Liver (tissue), 9 donors: ENCODE measurements around the gene ZNF423. TPM values are rescaled to one million over a fixed set of nuclear protein-coding genes. Genes with fewer than 3 reads are reported as not detected.

ENCODE experiments used
- DNase-seq: peaks from one replicate; pipeline ENCODE4 v3.0.0-alpha.2; 2017; ENCODE audit warnings: low spot score
- H3K27ac ChIP-seq, 2 donors: one replicate each; pipeline ENCODE4 v1.7.0; 2013; ENCODE audit warnings: inconsistent platforms in 2 of 2, low read length in 2 of 2, control low read depth in 1 of 2, low read depth in 1 of 2, mild to moderate bottlenecking in 1 of 2
- H3K27me3 ChIP-seq, 4 donors: one replicate each; pipeline versions ENCODE4 v1.6.1 to v1.7.0; 2013; ENCODE audit warnings: low read length in 3 of 4, inconsistent platforms in 1 of 4, mild to moderate bottlenecking in 1 of 4, moderate library complexity in 1 of 4; ENCODE audit not compliant: control insufficient read depth in 4 of 4, insufficient read depth in 4 of 4
- H3K36me3 ChIP-seq, 4 donors: one replicate each; pipeline versions ENCODE4 v1.6.1 to v1.7.0; 2013; ENCODE audit warnings: low read length in 3 of 4, mild to moderate bottlenecking in 3 of 4, low read depth in 1 of 4, moderate library complexity in 1 of 4; ENCODE audit not compliant: control insufficient read depth in 4 of 4, insufficient read depth in 3 of 4
- H3K4me1 ChIP-seq, 4 donors: one replicate each; pipeline versions ENCODE4 v1.6.1 to v1.7.0; 2013; ENCODE audit warnings: low read length in 3 of 4, mild to moderate bottlenecking in 3 of 4, moderate library complexity in 1 of 4; ENCODE audit not compliant: control insufficient read depth in 4 of 4, insufficient read depth in 4 of 4
- H3K4me3 ChIP-seq, 3 donors: one replicate each; pipeline versions ENCODE4 v1.6.1 to v1.7.0; 2013; ENCODE audit warnings: low read length in 3 of 3, control low read depth in 1 of 3, low read depth in 1 of 3, mild to moderate bottlenecking in 1 of 3
- H3K9ac ChIP-seq, 2 donors: one replicate each; pipeline ENCODE4 v1.7.0; 2013; ENCODE audit warnings: low read length in 2 of 2, mild to moderate bottlenecking in 2 of 2, moderate library complexity in 2 of 2, control low read depth in 1 of 2, low read depth in 1 of 2
- H3K9me3 ChIP-seq, 4 donors: one replicate each; pipeline versions ENCODE4 v1.6.1 to v1.7.0; 2013; ENCODE audit warnings: low read length in 3 of 4; ENCODE audit not compliant: control insufficient read depth in 4 of 4
- ATF3 ChIP-seq: IDR thresholded peaks from 2 replicates; pipeline ENCODE4 v1.6.1; 2016; ENCODE audit warnings: antibody characterized with exemption
- EGR1 ChIP-seq, 2 donors: IDR thresholded peaks; 2 replicates each; pipeline ENCODE4 v1.6.1; 2016 to 2018; ENCODE audit warnings: antibody characterized with exemption in 2 of 2, low read depth in 2 of 2
- FOXA1 ChIP-seq: IDR thresholded peaks from 2 replicates; pipeline ENCODE4 v1.6.1; 2016; ENCODE audit warnings: antibody characterized with exemption
- FOXA2 ChIP-seq: IDR thresholded peaks from 2 replicates; pipeline ENCODE4 v1.6.1; 2016; ENCODE audit warnings: antibody characterized with exemption
- GABPA ChIP-seq, 2 donors: IDR thresholded peaks in 1 of 2; conservative IDR thresholded peaks in 1 of 2; 2 replicates each; pipeline ENCODE4 v1.6.1; 2016; ENCODE audit warnings: antibody characterized with exemption in 2 of 2, mild to moderate bottlenecking in 1 of 2, moderate library complexity in 1 of 2
- HNF4G ChIP-seq: IDR thresholded peaks from 2 replicates; pipeline ENCODE4 v1.6.1; 2016; ENCODE audit warnings: antibody characterized with exemption
- JUND ChIP-seq, 2 donors: IDR thresholded peaks; 2 replicates each; pipeline ENCODE4 v1.6.1; 2016; ENCODE audit warnings: antibody characterized with exemption in 2 of 2
- MAX ChIP-seq: IDR thresholded peaks from 2 replicates; pipeline ENCODE4 v1.6.1; 2016; ENCODE audit warnings: antibody characterized with exemption
- NR2F2 ChIP-seq: IDR thresholded peaks from 2 replicates; pipeline ENCODE4 v1.6.1; 2016; ENCODE audit warnings: antibody characterized with exemption
- RAD21 ChIP-seq, 2 donors: IDR thresholded peaks; 2 replicates each; pipeline ENCODE4 v1.6.1; 2016; ENCODE audit warnings: antibody characterized with exemption in 2 of 2, mild to moderate bottlenecking in 2 of 2
- REST ChIP-seq: IDR thresholded peaks from 2 replicates; pipeline ENCODE4 v1.6.1; 2016; ENCODE audit warnings: antibody characterized with exemption, mild to moderate bottlenecking
- RXRA ChIP-seq, 2 donors: IDR thresholded peaks; 2 replicates each; pipeline ENCODE4 v1.6.1; 2017 to 2018; ENCODE audit warnings: antibody characterized with exemption in 2 of 2, mild to moderate bottlenecking in 1 of 2
- SP1 ChIP-seq: IDR thresholded peaks from 2 replicates; pipeline ENCODE4 v1.6.1; 2018; ENCODE audit warnings: antibody characterized with exemption, mild to moderate bottlenecking
- TAF1 ChIP-seq: conservative IDR thresholded peaks from 2 replicates; pipeline ENCODE4 v1.6.1; 2016; ENCODE audit warnings: antibody characterized with exemption, mild to moderate bottlenecking
- YY1 ChIP-seq: IDR thresholded peaks from 2 replicates; pipeline ENCODE4 v1.6.1; 2016; ENCODE audit warnings: antibody characterized with exemption, mild to moderate bottlenecking
- WGBS: extraction: QIAGEN DNeasy Blood & Tissue Kit; methylation state at CpG from one replicate; pipeline ENCODE4 v1.1.7; 2013; 5-methylcytosine and 5-hydroxymethylcytosine counted together
- polyA plus RNA-seq, 2 donors: library from polyadenylated mRNA; stranded (reverse) in 1 of 2; unstranded in 1 of 2; fragments of 200-250 nt in 1 of 2; fragments of >200 nt in 1 of 2; fragmentation: Nextera tagmentation in 1 of 2; extraction: Ambion mirVana in 1 of 2; gene quantifications; one replicate each; pipeline versions ENCODE4 v1.2.1 to v1.2.3, GENCODE V29; 2013 to 2015
- total RNA-seq, 2 donors: library from RNA; depleted of rRNA; stranded (reverse); fragments of >200 nt; gene quantifications; one replicate each; pipeline ENCODE4 v1.2.3, GENCODE V29; 2014
- TF ChIP-seq, protein P1 (sequence below): fragments of 150-350 bp; IDR thresholded peaks from 2 replicates; pipeline ENCODE4 v1.5.1; 2017; ENCODE audit warnings: improper control_type of control experiment, low read depth, low read length; ENCODE audit not compliant: missing input control
- donor health status: healthy.
- donor health status: healthy.
- donor health status: healthy.
- donor health status: healthy.
- donor health status: healthy.

The ZNF423 gene
- total and polyA plus RNA-seq, 4 donors: 0.24 to 1.6 (median 0.39) TPM

DNA sequence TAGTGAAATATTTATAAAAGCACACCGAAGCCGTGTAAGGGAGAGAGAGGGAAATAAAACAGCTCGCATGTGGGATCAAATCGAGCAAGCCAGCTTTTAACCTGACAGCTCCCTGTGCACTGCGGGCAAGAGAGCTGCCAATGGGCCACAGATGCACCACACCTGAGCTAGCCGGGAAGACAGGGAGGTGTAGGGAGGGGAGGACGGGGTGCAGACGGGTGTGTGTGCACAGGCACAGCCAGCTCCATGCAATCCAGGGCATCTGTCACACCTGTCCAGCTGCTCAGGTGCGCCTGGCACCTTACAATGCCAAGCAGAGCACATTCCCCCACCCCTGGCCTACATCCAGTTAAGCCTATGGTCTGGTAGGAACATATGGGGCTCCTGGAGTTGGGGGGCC, 412.3 kb downstream of the ZNF423 start:
- Histone ChIP-seq H3K27ac (no peak overlapping the region), H3K27me3 (no peaks in the 10 kb centered on the region), H3K36me3 (no peaks in the 10 kb centered on the region), H3K4me1 (peaks cover 0 to 7% (median 3%) of the 10 kb centered on the region in 4 donors), H3K9me3 (no peaks in the 10 kb centered on the region), H3K9ac (no peak overlapping the region), H3K4me3 (no peak overlapping the region)
- DNase-seq: no peak
- 90% methylated on average over 9 of the region's 9 CpGs for WGBS
- TF ChIP-seq REST (no peak), GABPA (IDR thresholded peaks at IDR 0.05 in 1 of 2, conservative IDR thresholded peaks at IDR 0.05 in 1 of 2) (no peak), SP1 (no peak), RAD21 (IDR thresholded peaks at IDR 0.05) (no peak), YY1 (no peak), FOXA2 (no peak), JUND (IDR thresholded peaks at IDR 0.05) (no peak), RXRA (IDR thresholded peaks at IDR 0.05) (no peak), FOXA1 (no peak), MAX (no peak), HNF4G (no peak), NR2F2 (no peak)
- TF ChIP-seq, protein P1, sequence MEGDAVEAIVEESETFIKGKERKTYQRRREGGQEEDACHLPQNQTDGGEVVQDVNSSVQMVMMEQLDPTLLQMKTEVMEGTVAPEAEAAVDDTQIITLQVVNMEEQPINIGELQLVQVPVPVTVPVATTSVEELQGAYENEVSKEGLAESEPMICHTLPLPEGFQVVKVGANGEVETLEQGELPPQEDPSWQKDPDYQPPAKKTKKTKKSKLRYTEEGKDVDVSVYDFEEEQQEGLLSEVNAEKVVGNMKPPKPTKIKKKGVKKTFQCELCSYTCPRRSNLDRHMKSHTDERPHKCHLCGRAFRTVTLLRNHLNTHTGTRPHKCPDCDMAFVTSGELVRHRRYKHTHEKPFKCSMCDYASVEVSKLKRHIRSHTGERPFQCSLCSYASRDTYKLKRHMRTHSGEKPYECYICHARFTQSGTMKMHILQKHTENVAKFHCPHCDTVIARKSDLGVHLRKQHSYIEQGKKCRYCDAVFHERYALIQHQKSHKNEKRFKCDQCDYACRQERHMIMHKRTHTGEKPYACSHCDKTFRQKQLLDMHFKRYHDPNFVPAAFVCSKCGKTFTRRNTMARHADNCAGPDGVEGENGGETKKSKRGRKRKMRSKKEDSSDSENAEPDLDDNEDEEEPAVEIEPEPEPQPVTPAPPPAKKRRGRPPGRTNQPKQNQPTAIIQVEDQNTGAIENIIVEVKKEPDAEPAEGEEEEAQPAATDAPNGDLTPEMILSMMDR: no peak

DNA sequence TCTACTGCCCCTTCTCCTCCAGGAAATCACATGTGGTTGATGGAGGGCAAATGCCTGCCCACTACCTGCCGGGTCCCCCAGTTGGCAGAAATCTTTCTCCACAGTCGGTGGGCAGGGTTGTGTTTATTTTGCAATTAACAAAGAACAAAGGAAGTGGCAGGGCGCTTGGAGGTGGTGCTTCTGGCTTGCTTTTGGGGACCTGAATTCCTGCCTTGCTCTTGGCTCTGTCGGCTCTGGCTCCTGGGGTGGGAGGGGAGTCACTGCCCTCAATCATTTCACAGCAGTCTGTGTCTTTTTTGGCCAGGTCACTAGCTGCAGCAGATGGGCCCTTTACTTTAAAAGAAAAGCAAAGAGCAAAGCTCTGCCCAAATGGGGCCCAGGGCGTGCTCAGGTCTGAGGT, 413.1 kb downstream of the ZNF423 start:
- Histone ChIP-seq H3K36me3 (no peaks in the 10 kb centered on the region), H3K9me3 (no peaks in the 10 kb centered on the region), H3K9ac (no peak overlapping the region), H3K4me3 (no peak overlapping the region), H3K4me1 (peaks cover 0 to 7% (median 3%) of the 10 kb centered on the region in 4 donors), H3K27me3 (no peaks in the 10 kb centered on the region), H3K27ac (no peak overlapping the region)
- WGBS: 68% methylated on average over 5 of the region's 5 CpGs
- TF ChIP-seq TAF1 (no peak), YY1 (no peak), SP1 (no peak), JUND (IDR thresholded peaks at IDR 0.05) (no peak), HNF4G (no peak), GABPA (IDR thresholded peaks at IDR 0.05 in 1 of 2, conservative IDR thresholded peaks at IDR 0.05 in 1 of 2) (no peak), ATF3 (no peak), RAD21 (IDR thresholded peaks at IDR 0.05) (no peak), EGR1 (IDR thresholded peaks at IDR 0.05; ENCODE audit: low read depth in 2 of 2) (no peak), RXRA (IDR thresholded peaks at IDR 0.05) (no peak)
- no peak for DNase-seq
